Adrenal gland (tissue), 5 donors: Measurements from ENCODE around the gene SOX1.

Experiments
- CTCF ChIP-seq, 6 experiments: fragments of 450-650 bp in 4 of 6; fragments of 200-600 bp in 2 of 6; sonication (generic) in 1 of 6; IDR thresholded peaks; 1 replicate in 5 of 6; 2 replicates in 1 of 6; pipeline versions ENCODE4 v1.5.1 to v1.8.0; 2016 to 2021; ENCODE audit warnings: antibody characterized with exemption in 6 of 6, mild to moderate bottlenecking in 2 of 6, moderate library complexity in 1 of 6
- POLR2A ChIP-seq, 2 donors: fragments of 450-650 bp; IDR thresholded peaks; one replicate each; pipeline ENCODE4 v1.6.1; 2017; ENCODE audit warnings: antibody characterized with exemption in 2 of 2, mild to moderate bottlenecking in 2 of 2, moderate library complexity in 1 of 2
- donor health status: DM: no; HTN: no; CAD: no.

- no peak for TF ChIP-seq CTCF (IDR thresholded peaks at IDR 0.05)
- no peak for TF ChIP-seq POLR2A (IDR thresholded peaks at IDR 0.05)
Measured at GRCh38 chr13:112067871-112068539, 1.1 kb downstream of the SOX1 start.
